ENCODE data around the gene APOB. TPM values are rescaled to one million over a fixed set of nuclear protein-coding genes. Genes with fewer than 3 reads are reported as not detected.

APOB gene
- total and polyA plus RNA-seq, 2 of the 8 experiments (the other 6 are each of a cell fraction or from before 2014, with no cell fraction given) = 0.15 to 0.61 TPM

DNA sequence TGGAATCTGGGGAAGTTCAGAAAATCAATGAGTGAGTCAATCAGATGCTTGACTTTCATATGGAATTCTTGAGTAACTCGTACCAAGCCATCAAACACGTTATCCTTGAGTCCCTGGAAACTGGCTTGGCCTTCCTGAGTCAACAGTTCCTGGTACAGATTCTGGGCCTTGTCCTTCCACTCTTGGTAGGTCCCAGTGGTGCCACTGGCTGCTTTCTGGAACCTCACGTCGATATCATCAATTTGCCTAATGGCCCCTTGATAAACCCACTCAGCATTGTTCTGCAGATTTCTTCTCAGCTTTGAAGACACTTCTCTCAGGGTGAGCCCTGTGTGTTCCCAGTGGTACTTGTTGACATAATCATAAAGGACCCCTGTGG, 41.1 kb downstream of the APOB start:
- no peaks in the 10 kb centered on the region for H3K36me3 ChIP-seq (ENCODE audit: control insufficient read depth in 2 of 4, insufficient read depth in 4 of 4, low read length in 3 of 4)
- no peak overlapping the region for H2BK20ac ChIP-seq (ENCODE audit: low read length)
- no peak overlapping the region for H4K8ac ChIP-seq (ENCODE audit: extremely low read depth, insufficient read depth, low read length)
- H3K14ac ChIP-seq (ENCODE audit: insufficient read length) = no peak overlapping the region
- no peak overlapping the region for H2AK5ac ChIP-seq (ENCODE audit: low read depth, low read length)
- FAIRE-seq (no peak), DNase-seq (ENCODE audit: low read depth in 1 of 2, low spot score in 2 of 2) (no peak)
- no peaks in the 10 kb centered on the region for H3K79me1 ChIP-seq (ENCODE audit: low read depth, low read length)
- WGBS, 2 experiments (ENCODE audit: extremely low coverage in 1 of 2, insufficient coverage in 1 of 2, insufficient read length in 1 of 2, insufficient replicate concordance in 2 of 2, low coverage in 1 of 2, low lambda C conversion rate in 2 of 2, missing lambda C conversion rate in 1 of 2) = 96% methylated on average over 4 of the region's 4 CpGs; no CpG with 5 or more reads in 1 of the 2 experiments
- CTCF ChIA-PET (ENCODE audit: partially characterized antibody) = no interaction called here
- H4K20me1 ChIP-seq (replicated peaks in 1 of 2; ENCODE audit: control insufficient read depth in 1 of 2, insufficient read depth in 2 of 2, low read length in 2 of 2) = no peaks in the 10 kb centered on the region
- H3K79me2 ChIP-seq (ENCODE audit: control insufficient read depth in 1 of 2, insufficient read depth in 2 of 2, low read length in 2 of 2) = no peaks in the 10 kb centered on the region
- H3K4me2 ChIP-seq (ENCODE audit: insufficient read depth in 1 of 2, low read depth in 2 of 2, low read length in 2 of 2) = no peak overlapping the region
- H3K9me3 ChIP-seq (ENCODE audit: insufficient read depth in 2 of 2, low read depth in 1 of 2, low read length in 1 of 2) = no peaks in the 10 kb centered on the region; a peak in 2 of 4 replicates
- POLR2A ChIA-PET (ENCODE audit: partially characterized antibody) = no interaction called here
- no peak overlapping the region for H4K91ac ChIP-seq (replicated peaks; ENCODE audit: insufficient read length, low read length)
- no peak overlapping the region for H3K56ac ChIP-seq (replicated peaks; ENCODE audit: insufficient read length, low read depth, low read length)
- H3K23me2 ChIP-seq (ENCODE audit: low read depth, low read length) = peaks cover 2% of the 10 kb centered on the region; the same call in 1 of the 2 replicates
- H3K4me3 ChIP-seq (ENCODE audit: extremely low read depth in 1 of 4, insufficient read depth in 2 of 4, low read depth in 3 of 4, low read length in 4 of 4) = no peak overlapping the region
- H3K18ac ChIP-seq (ENCODE audit: extremely low read depth, low read length) = no peak overlapping the region
- no peak overlapping the region for H2AFZ ChIP-seq (ENCODE audit: low read length)
- H3K23ac ChIP-seq (ENCODE audit: insufficient read length) = no peak overlapping the region
- no peak overlapping the region for H2BK15ac ChIP-seq (ENCODE audit: low read length)
- H3K27me3 ChIP-seq (replicated peaks in 1 of 4; ENCODE audit: control insufficient read depth in 3 of 4, extremely low read depth in 1 of 4, insufficient read depth in 3 of 4, low read length in 3 of 4) = no peaks in the 10 kb centered on the region
- no peak overlapping the region for H3K9ac ChIP-seq (replicated peaks in 1 of 4; ENCODE audit: extremely low read depth in 1 of 4, low read depth in 3 of 4, low read length in 3 of 4)
- no peak overlapping the region for H3K4ac ChIP-seq (replicated peaks; ENCODE audit: insufficient read length, low read depth, low read length)
- no peak overlapping the region for H4K5ac ChIP-seq (ENCODE audit: insufficient read length, low read depth, low read length)
- H2BK12ac ChIP-seq (ENCODE audit: low read depth, low read length) = no peak overlapping the region
- H3K4me1 ChIP-seq (replicated peaks in 1 of 4; ENCODE audit: control insufficient read depth in 3 of 4, insufficient read depth in 4 of 4, low read length in 3 of 4) = no peaks in the 10 kb centered on the region
- no peak overlapping the region for H2BK120ac ChIP-seq (replicated peaks; ENCODE audit: low read depth, low read length)
- H2BK5ac ChIP-seq (ENCODE audit: low read depth, low read length) = no peak overlapping the region
- H3K27ac ChIP-seq (ENCODE audit: low read depth, low read length) = no peak overlapping the region
- no peak for TF ChIP-seq TAF1 (IDR thresholded peaks at IDR 0.05; ENCODE audit: low read depth, low read length)
- no peak for TF ChIP-seq USF2 (IDR thresholded peaks at IDR 0.05; ENCODE audit: low read length)
- no peak for TF ChIP-seq CBX5 (IDR thresholded peaks at IDR 0.05; ENCODE audit: low read depth, low read length)
- no peak for TF ChIP-seq TBP (IDR thresholded peaks at IDR 0.05; ENCODE audit: low read depth, low read length)
- TF ChIP-seq SIN3A (conservative IDR thresholded peaks at IDR 0.05 in 1 of 2, IDR thresholded peaks at IDR 0.05 in 1 of 2; ENCODE audit: low read depth in 1 of 2, low read length in 2 of 2) = no peak
- TF ChIP-seq SP2 (IDR thresholded peaks at IDR 0.05; ENCODE audit: low read length) = no peak
- no peak for TF ChIP-seq POU5F1 (IDR thresholded peaks at IDR 0.05; ENCODE audit: low read depth, low read length)
- no peak for TF ChIP-seq KDM4A (IDR thresholded peaks at IDR 0.05; ENCODE audit: low read depth, low read length, severe bottlenecking)
- no peak for TF ChIP-seq CHD2 (IDR thresholded peaks at IDR 0.05; ENCODE audit: low read length)
- no peak for TF ChIP-seq SP1 (IDR thresholded peaks at IDR 0.05; ENCODE audit: low read depth, low read length)
- no peak for TF ChIP-seq BRCA1 (IDR thresholded peaks at IDR 0.05; ENCODE audit: low read depth, low read length)
- no peak for TF ChIP-seq ATF3 (IDR thresholded peaks at IDR 0.05; ENCODE audit: insufficient read depth, low read depth, low read length)
- no peak for TF ChIP-seq CBX8 (IDR thresholded peaks at IDR 0.05; ENCODE audit: borderline replicate concordance, low read depth, low read length)
- no peak for TF ChIP-seq PHF8 (conservative IDR thresholded peaks at IDR 0.05; ENCODE audit: low read depth, low read length)

All from H1 (cell line).